Vagina (tissue), 2 donors: ENCODE results near the gene UBE2G1.

Source experiments
- CTCF ChIP-seq, 3 experiments: fragments of 450-650 bp in 2 of 3; fragments of 200-600 bp in 1 of 3; sonication (generic) in 1 of 3; IDR thresholded peaks; one replicate each; pipeline ENCODE4 v1.5.1; 2017 to 2019; ENCODE audit warnings: antibody characterized with exemption in 3 of 3, mild to moderate bottlenecking in 2 of 3, moderate library complexity in 2 of 3
- POLR2A ChIP-seq, 2 donors: fragments of 450-650 bp; IDR thresholded peaks; one replicate each; pipeline ENCODE4 v1.6.1; 2017; ENCODE audit warnings: antibody characterized with exemption in 2 of 2, mild to moderate bottlenecking in 2 of 2, moderate library complexity in 2 of 2
- POLR2AphosphoS5 ChIP-seq, 2 donors: sonication (generic); formaldehyde crosslinking; IDR thresholded peaks; one replicate each; pipeline ENCODE4 v1.9.0; 2017; ENCODE audit warnings: antibody characterized with exemption in 2 of 2, mild to moderate bottlenecking in 2 of 2, low read depth in 1 of 2; ENCODE audit not compliant: insufficient read depth in 1 of 2

GRCh38 chr17:4310354-4311060, 56.0 kb downstream of the UBE2G1 start:
- TF ChIP-seq POLR2A (IDR thresholded peaks at IDR 0.05) = no peak
- no peak for TF ChIP-seq CTCF (IDR thresholded peaks at IDR 0.05)
- no peak for TF ChIP-seq POLR2AphosphoS5 (IDR thresholded peaks at IDR 0.05; ENCODE audit: insufficient read depth in 1 of 2, low read depth in 1 of 2)
